Lower leg skin (tissue), 4 donors: Measurements from ENCODE around the gene NEK11. TPM values are rescaled to one million over a fixed set of nuclear protein-coding genes. Genes with fewer than 3 reads are reported as not detected.

ENCODE experiments used
- DNase-seq, 2 donors: peaks; one replicate each; pipeline ENCODE4 v3.0.0-alpha.2; 2019; ENCODE audit warnings: low spot score in 2 of 2
- H3K4me3 ChIP-seq: fragments of 200-600 bp; sonication (generic); 2 replicates; pipeline ENCODE4 v1.5.1; 2017; ENCODE audit warnings: mild to moderate bottlenecking, low read depth; ENCODE audit not compliant: poor library complexity, severe bottlenecking
- POLR2A ChIP-seq, 2 donors: fragments of 450-650 bp; IDR thresholded peaks; one replicate each; pipeline ENCODE4 v1.6.1; 2016 to 2017; ENCODE audit warnings: antibody characterized with exemption in 2 of 2, mild to moderate bottlenecking in 1 of 2, moderate library complexity in 1 of 2
- whole genome bisulfite sequencing, 2 donors: methylation state at CpG; one replicate each; pipeline ENCODE4 v1.1.5; 2018; 5-methylcytosine and 5-hydroxymethylcytosine counted together
- intact Hi-C: fragments of 100-400 bp; cut with DNase I; formaldehyde crosslinking; loops from one replicate; pipeline ENCODE4 v1.15.0; 2023; ENCODE audit warnings: low total_unique reads
- total RNA-seq, 4 donors: library from RNA; depleted of rRNA; stranded (reverse); fragments of >200 nt; gene quantifications; one replicate each; pipeline ENCODE4 v1.1.0, GENCODE V29; 2016
- TF ChIP-seq, protein P1 (sequence below), 3 donors: fragments of 450-650 bp; IDR thresholded peaks; one replicate each; pipeline ENCODE4 v1.5.1; 2016; ENCODE audit warnings: antibody characterized with exemption in 3 of 3, mild to moderate bottlenecking in 3 of 3, moderate library complexity in 2 of 3

Gene NEK11
- total RNA-seq, 4 donors from 2014 or later, result 3.3 to 17.3 (median 6.6) TPM

DNA sequence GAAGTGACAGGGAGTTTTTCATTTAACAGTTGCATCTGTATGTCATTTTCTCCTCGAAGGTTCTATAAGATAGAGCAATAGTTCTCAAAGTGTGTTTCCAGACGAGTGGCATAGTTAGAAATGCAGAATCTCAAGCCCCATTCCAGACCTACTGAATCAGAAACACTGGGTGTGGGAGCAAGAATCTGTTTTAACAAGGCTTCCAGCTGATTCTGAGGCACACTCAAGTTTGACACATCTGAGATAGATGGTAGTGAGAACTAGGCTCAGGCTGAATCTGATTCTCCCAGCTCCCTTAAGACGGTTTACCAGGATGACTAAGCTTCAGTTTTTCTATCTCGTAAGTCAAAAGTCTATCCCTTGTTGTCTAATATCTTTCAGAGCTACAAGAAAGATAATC is 195.1 kb downstream of the NEK11 start:
- WGBS, 2 donors, result 64 to 70% methylated on average over 4 of the region's 4 CpGs
- intact Hi-C loops, result no loop called here
- H3K4me3 ChIP-seq, result no peak overlapping the region
- TF ChIP-seq, protein P1, sequence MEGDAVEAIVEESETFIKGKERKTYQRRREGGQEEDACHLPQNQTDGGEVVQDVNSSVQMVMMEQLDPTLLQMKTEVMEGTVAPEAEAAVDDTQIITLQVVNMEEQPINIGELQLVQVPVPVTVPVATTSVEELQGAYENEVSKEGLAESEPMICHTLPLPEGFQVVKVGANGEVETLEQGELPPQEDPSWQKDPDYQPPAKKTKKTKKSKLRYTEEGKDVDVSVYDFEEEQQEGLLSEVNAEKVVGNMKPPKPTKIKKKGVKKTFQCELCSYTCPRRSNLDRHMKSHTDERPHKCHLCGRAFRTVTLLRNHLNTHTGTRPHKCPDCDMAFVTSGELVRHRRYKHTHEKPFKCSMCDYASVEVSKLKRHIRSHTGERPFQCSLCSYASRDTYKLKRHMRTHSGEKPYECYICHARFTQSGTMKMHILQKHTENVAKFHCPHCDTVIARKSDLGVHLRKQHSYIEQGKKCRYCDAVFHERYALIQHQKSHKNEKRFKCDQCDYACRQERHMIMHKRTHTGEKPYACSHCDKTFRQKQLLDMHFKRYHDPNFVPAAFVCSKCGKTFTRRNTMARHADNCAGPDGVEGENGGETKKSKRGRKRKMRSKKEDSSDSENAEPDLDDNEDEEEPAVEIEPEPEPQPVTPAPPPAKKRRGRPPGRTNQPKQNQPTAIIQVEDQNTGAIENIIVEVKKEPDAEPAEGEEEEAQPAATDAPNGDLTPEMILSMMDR (IDR thresholded peaks at IDR 0.05), result no peak
- no peak for TF ChIP-seq POLR2A (IDR thresholded peaks at IDR 0.05)
- DNase-seq, result no peak

DNA sequence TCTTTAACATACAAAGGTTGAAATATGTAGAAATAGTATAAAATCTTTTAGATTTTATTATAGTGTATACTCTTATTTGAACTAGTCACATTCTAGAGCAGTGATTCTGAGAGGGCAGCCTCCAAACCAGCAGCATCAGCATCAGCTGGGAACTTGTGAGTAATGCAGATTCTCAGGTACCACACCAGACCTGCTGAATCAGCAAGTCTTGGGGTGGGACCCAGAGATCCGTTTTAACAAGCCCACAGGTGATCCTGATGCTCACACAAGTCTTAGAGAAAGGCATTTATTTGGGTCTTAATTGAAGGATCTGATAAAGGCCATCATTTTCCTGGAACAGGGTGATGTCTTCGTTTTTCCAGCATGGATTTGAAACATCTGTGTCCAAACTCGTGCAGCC is 195.9 kb downstream of the NEK11 start:
- intact Hi-C loops, result no loop called here
- 61 to 66% methylated on average over 3 of the region's 3 CpGs for WGBS, 2 donors
- no peak overlapping the region for H3K4me3 ChIP-seq
- DNase-seq, result no peak
- TF ChIP-seq POLR2A (IDR thresholded peaks at IDR 0.05), result no peak
- TF ChIP-seq, protein P1 (IDR thresholded peaks at IDR 0.05), result no peak

DNA sequence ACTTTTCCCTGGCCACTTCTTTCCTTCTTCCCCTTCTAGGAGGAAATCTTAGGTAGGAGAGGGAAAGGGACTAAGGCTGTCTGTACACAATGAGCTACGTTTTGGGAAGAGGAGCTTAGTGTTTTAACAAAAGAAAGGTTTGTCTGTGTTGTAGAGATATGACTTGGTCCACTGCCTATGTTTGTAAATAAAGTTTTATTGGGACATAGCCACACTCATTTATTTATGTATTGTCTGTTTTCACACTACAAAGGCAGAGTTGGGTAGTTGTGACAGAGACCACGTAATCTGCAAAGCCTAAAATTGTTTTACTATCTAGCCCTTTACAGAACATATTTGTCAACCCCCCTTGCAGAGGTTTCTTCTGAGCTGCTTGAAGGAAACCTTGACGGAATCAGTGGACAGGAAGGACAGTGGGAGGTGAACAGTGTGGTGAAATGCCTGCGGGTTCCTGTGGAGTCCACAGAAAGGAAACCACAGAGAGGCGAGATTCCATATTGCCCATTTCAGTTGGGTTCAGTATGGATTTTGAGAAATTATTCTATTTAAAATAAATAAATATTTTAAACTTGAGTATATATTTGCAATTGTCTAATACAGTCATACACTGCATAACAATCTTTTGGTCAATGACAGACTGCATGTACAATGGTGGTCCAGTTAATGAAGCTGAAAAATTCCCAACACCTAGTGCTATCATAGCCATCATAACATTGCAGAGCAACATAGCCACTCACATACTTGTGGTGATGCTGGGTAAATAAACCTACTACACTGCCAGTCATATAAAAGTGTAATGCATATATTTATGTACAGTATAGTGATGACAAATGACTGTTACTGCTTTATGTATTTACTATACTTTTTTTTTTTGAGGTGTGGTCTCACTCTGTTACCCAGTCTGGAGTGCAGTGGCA is 197.0 kb downstream of the NEK11 start:
- no peak for DNase-seq
- intact Hi-C loops, result no loop called here
- TF ChIP-seq, protein P1 (IDR thresholded peaks at IDR 0.05), result no peak
- TF ChIP-seq POLR2A (IDR thresholded peaks at IDR 0.05), result no peak
- no peak overlapping the region for H3K4me3 ChIP-seq
- WGBS, 2 donors, result 70 to 80% methylated on average over 5 of the region's 5 CpGs

DNA sequence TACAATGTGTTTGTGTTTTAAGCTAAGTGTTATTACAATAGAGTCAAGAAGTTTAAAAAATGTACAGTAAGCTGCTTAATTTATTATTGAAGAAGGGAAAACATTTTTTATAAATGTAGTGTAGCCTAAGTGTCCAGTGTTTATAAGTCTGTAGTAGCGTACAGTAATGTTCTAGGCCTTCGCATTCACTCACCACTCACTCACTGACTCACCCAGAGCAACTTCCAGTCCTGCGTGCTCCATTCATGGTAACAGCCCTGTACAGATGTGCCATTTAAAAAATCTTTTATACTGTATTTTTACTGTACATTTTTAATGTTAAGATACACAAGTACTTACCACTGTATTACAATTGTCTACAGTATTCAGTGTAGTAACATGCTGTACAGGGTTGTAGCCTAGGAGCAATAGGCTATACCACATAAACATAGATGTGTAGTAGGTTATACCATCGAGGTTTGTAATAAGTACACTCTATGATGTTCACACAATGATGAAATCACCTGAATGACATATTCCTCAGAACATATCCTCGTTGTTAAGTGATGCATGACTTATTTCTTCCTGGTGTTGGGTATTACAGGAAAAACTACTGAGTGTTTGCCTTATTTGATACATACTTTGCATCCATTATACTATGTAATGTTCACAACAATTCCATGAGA is 198.3 kb downstream of the NEK11 start:
- H3K4me3 ChIP-seq, result no peak overlapping the region
- intact Hi-C loops, result no loop called here
- WGBS, 2 donors, result 88 to 94% methylated on average over 5 of the region's 5 CpGs
- no peak for DNase-seq
- TF ChIP-seq POLR2A (IDR thresholded peaks at IDR 0.05), result no peak
- TF ChIP-seq, protein P1 (IDR thresholded peaks at IDR 0.05), result no peak

DNA sequence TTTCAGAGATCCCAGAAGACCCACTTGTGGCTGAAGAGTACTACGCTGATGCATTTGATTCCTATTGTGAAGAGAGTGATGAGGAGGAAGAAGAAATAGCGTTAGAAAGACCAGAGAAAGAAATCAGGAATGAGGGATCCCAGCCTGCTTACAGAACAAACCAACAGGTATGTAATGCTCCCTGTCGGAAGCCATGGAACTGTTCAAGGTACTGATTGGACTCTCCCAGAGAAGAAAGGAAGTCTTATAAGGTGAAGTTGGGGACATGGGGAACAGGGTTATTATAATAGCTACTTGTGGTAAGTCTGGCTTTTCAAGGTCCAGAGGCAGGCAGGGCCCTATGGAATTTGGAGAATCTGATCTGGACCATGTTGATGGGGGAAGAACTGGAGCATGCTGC is 201.8 kb downstream of the NEK11 start:
- TF ChIP-seq, protein P1 (IDR thresholded peaks at IDR 0.05), result no peak
- no peak for TF ChIP-seq POLR2A (IDR thresholded peaks at IDR 0.05)
- 86 to 93% methylated on average over 3 of the region's 3 CpGs for WGBS, 2 donors
- intact Hi-C loops, result no loop called here
- H3K4me3 ChIP-seq, result no peak overlapping the region
- DNase-seq, result no peak
